ENCODE measurements around the gene BICD1.

BICD1 gene

GRCh38 chr12:32402170-32402569 is 295.5 kb downstream of the BICD1 start:
- no peak for DNase-seq (ENCODE audit: low read depth)
- TF ChIP-seq, protein P1, sequence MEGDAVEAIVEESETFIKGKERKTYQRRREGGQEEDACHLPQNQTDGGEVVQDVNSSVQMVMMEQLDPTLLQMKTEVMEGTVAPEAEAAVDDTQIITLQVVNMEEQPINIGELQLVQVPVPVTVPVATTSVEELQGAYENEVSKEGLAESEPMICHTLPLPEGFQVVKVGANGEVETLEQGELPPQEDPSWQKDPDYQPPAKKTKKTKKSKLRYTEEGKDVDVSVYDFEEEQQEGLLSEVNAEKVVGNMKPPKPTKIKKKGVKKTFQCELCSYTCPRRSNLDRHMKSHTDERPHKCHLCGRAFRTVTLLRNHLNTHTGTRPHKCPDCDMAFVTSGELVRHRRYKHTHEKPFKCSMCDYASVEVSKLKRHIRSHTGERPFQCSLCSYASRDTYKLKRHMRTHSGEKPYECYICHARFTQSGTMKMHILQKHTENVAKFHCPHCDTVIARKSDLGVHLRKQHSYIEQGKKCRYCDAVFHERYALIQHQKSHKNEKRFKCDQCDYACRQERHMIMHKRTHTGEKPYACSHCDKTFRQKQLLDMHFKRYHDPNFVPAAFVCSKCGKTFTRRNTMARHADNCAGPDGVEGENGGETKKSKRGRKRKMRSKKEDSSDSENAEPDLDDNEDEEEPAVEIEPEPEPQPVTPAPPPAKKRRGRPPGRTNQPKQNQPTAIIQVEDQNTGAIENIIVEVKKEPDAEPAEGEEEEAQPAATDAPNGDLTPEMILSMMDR (IDR thresholded peaks at IDR 0.05; ENCODE audit: insufficient read depth, low read depth, low read length, missing control alignments) = no peak
- H3K4me3 ChIP-seq (ENCODE audit: low read depth, low read length) = no peak overlapping the region

- TF ChIP-seq, protein P1 (IDR thresholded peaks at IDR 0.05; ENCODE audit: insufficient read depth, low read depth, low read length, missing control alignments) = no peak
- no peak for DNase-seq (ENCODE audit: low read depth)
- no peak overlapping the region for H3K4me3 ChIP-seq (ENCODE audit: low read depth, low read length)
These were observed 296.3 kb downstream of the BICD1 start for GRCh38 chr12:32402946-32403345.

- TF ChIP-seq, protein P1 (IDR thresholded peaks at IDR 0.05; ENCODE audit: insufficient read depth, low read depth, low read length, missing control alignments) = no peak
- no peak overlapping the region for H3K4me3 ChIP-seq (ENCODE audit: low read depth, low read length)
- DNase-seq (ENCODE audit: low read depth) = no peak
These were observed 301.1 kb downstream of the BICD1 start for GRCh38 chr12:32407795-32408194.

- DNase-seq (ENCODE audit: low read depth) = no peak
- TF ChIP-seq, protein P1 (IDR thresholded peaks at IDR 0.05; ENCODE audit: insufficient read depth, low read depth, low read length, missing control alignments) = no peak
These were observed 306.8 kb downstream of the BICD1 start for GRCh38 chr12:32413412-32413811.

GRCh38 chr12:32418221-32418620 is 311.6 kb downstream of the BICD1 start:
- no peak overlapping the region for H3K4me3 ChIP-seq (ENCODE audit: low read depth, low read length)
- TF ChIP-seq, protein P1 (IDR thresholded peaks at IDR 0.05; ENCODE audit: insufficient read depth, low read depth, low read length, missing control alignments) = no peak
- no peak for DNase-seq (ENCODE audit: low read depth)

More at GRCh38 chr12:32413412-32413811, 306.8 kb downstream of the BICD1 start:
- no peak overlapping the region for H3K4me3 ChIP-seq (ENCODE audit: low read depth, low read length)

- no peak overlapping the region for H3K4me3 ChIP-seq (ENCODE audit: low read depth, low read length)
- TF ChIP-seq, protein P1 (IDR thresholded peaks at IDR 0.05; ENCODE audit: insufficient read depth, low read depth, low read length, missing control alignments) = no peak
- DNase-seq (ENCODE audit: low read depth) = no peak
These were observed 312.4 kb downstream of the BICD1 start for GRCh38 chr12:32418903-32419519.

GRCh38 chr12:32419520-32419960 is 312.9 kb downstream of the BICD1 start:
- TF ChIP-seq, protein P1 (IDR thresholded peaks at IDR 0.05; ENCODE audit: insufficient read depth, low read depth, low read length, missing control alignments) = no peak
- DNase-seq (ENCODE audit: low read depth) = peak; percentile 20
- H3K4me3 ChIP-seq (ENCODE audit: low read depth, low read length) = no peak overlapping the region

Measured in GM12865 (cell line).